ENCODE data around the gene POU5F2. TPM values are rescaled to one million over a fixed set of nuclear protein-coding genes. Genes with fewer than 3 reads are reported as not detected.

The POU5F2 gene
- total RNA-seq, 1 donor from 2014 or later, result 1.8 TPM

- Histone ChIP-seq H3K4me3 (no peak overlapping the region), H3K27ac (no peak overlapping the region), H3K9me3 (no peaks in the 10 kb centered on the region), H3K27me3 (ENCODE audit: low read depth) (no peaks in the 10 kb centered on the region), H3K4me1 (no peaks in the 10 kb centered on the region), H3K36me3 (no peaks in the 10 kb centered on the region)
- intact Hi-C loops (cut with DNase I), result no loop called here
- DNase-seq (no peak), ATAC-seq (no peak)
- no peak for TF ChIP-seq CTCF (IDR thresholded peaks at IDR 0.05)
Measured at GRCh38 chr5:93704996-93705395, 36.4 kb downstream of the POU5F2 start.

- ATAC-seq, result no peak
- H3K36me3 ChIP-seq, result no peaks in the 10 kb centered on the region
Measured at GRCh38 chr5:93691997-93692396, 49.4 kb downstream of the POU5F2 start.

More at GRCh38 chr5:93691997-93692396, 49.4 kb downstream of the POU5F2 start:
- no peak for TF ChIP-seq CTCF (IDR thresholded peaks at IDR 0.05)
- Histone ChIP-seq H3K27ac (no peak overlapping the region), H3K4me1 (no peaks in the 10 kb centered on the region), H3K9me3 (peaks cover 7% of the 10 kb centered on the region), H3K27me3 (ENCODE audit: low read depth) (no peaks in the 10 kb centered on the region), H3K4me3 (no peak overlapping the region)
- DNase-seq, result no peak
- intact Hi-C loops (cut with DNase I), result no loop called here

Other genes with a start within 250 kb of the POU5F2 start
- 11.1 TPM for gene NR2F1-AS1, start 160.4 kb downstream of the POU5F2 start, total RNA-seq
- 42.6 TPM for gene NR2F1, start 158.4 kb downstream of the POU5F2 start, total RNA-seq